ENCODE results near the gene RAB31.

RAB31 gene

DNA sequence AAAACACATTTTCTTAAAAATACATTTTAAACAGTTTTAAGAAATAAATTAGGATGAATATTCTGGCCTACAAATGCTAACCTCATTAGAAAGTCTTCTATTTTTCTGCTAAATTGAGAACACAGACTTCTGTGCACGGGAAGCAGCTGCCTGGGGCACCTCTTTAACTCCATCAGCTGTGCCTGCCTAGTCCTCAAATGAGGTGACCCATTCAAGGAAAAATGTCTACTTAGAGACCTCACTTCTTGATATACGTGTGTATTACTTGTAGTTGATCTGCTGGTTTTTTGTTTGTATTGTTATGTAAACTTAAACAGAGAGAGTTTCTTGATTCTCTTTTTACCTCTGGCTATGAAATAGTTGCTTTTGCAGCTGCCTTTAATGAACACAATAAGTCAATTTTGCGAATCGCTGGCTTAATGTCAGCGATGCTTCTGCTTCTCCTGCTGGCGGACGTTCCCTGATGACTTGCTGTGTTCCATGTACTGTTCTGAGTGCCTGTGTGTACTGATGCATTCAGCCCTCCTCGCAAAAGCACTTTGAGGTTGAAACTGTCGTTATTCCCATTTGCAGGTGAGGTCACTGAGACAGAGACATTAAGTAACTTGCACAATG lies 88.9 kb downstream of the RAB31 start:
- DNase-seq, result no peak

DNA sequence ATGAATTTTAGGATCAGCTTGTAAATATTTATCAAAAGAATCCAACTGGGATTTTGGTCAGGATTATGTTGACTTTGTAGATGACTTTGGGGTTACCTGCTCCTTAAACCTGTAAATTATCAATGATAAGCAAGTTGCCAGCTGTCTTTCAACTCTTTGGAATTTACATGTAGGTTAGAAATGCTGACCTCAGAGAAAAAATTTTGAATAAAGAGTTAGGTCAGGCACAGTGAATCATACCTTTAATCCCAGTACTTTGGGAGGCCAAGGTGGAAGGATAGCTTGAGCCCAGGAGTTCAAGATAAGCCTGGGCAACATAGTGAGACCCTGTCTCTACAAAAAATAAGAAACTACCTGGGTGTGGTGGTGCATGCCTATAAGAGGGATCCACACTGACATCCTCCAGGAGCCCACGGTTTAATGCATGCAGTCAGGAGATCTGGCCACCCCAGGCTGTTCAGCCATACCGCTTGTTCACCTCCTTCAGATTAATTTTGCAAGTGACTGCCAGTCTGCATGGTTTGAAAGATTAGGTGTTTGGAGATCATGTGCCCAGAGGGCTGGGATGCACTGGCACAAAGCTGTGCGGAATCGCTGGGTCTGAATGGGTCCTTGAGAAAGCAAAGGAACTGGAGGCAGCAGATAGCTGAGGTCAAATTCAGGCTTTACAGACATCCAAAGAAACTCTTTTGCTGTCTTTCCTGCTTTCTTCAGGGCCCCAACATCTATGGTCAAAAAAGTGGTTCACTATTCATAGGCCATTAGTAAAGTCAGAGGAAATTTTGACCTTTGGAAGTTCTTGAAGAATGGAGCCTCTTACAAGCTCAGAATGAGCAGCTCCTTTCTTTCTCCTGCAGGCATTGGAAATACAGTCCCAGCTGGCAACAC lies 94.3 kb downstream of the RAB31 start:
- no peak for DNase-seq

DNA sequence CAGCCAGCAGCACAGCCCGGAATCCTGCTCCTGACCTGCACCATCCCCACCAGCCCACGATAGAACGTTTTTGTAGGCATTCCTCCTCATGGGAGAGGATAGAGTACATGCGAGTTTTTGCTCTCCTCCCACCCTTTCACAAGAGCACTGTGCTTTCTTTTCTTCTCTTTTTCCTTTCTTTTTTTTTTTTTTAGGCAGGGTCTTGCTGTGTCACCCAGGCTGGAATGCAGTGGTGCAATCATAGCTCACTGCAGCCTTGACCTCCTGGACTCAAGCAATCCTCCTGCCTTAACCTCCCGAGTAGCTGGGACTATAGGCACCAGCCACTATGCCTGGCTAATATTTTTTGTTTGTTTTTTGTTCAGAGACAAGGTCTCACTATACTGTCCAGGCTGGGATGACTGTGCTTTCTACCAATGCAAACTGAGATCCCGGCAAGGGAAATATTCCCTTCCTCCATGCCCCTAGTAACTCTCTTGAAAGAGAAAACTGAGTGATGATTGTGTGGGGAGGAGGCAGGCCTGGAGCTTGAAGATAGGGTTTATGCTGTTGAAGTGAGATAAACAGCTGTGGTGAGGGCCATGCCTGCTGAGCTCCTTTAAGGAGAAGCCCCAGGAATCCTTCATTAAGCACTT lies 95.1 kb downstream of the RAB31 start:
- no peak for DNase-seq

GRCh38 chr18:9803698-9804516 lies 95.8 kb downstream of the RAB31 start:
- no peak for DNase-seq

DNA sequence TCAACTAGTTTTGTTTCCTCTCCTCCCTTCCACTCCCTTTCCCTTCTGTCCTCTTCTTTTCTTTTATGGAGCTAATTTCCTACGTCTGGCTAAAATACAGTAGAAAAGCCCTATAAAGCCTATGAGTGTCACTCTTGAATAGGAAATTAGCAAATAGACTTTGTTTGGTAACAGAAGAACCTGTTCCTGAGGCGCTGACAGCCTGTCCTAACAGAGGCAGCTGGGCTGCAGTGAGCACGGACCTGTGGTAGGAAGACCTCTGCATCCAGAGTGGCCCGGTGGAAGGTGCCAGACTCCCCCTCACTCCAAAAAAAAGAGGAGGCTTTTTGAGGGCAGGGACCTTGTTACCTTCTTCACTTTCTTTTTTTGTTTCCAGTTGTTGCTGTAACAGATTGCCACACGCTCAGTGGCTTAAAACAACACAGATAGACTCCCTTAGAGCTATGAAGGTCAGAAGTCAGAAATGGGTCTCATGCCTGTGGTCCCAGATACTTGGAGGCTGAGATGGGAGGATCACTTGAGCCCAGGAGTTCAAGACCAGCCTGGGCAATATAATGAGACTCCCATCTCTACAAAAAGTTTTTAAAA lies 96.5 kb downstream of the RAB31 start:
- no peak for DNase-seq

GRCh38 chr18:9806905-9807304 lies 98.8 kb downstream of the RAB31 start:
- no peak for DNase-seq

GRCh38 chr18:9808295-9809241 lies 100.5 kb downstream of the RAB31 start:
- DNase-seq, result no peak

DNA sequence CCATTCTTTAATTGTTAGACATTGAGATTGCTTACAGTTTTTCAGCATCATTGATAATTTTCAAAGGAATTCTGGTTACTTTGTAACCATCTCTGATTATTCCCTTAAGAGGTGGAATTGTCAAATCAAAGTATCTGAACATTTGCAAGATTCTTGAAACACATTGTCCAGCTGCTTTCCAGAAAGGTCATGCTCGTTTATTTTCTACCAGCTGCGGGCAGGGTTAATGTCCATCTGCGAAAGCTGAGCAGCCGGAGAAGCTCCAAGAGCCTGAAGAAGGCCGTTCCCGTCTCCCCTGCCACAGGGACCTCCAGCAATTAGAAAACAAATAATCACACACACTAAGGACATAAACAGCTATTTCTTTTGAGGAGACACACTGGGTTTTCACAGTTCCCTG lies 101.6 kb downstream of the RAB31 start:
- no peak for DNase-seq

- DNase-seq, result no peak
Observed at GRCh38 chr18:9810299-9810698, 102.2 kb downstream of the RAB31 start.

DNA sequence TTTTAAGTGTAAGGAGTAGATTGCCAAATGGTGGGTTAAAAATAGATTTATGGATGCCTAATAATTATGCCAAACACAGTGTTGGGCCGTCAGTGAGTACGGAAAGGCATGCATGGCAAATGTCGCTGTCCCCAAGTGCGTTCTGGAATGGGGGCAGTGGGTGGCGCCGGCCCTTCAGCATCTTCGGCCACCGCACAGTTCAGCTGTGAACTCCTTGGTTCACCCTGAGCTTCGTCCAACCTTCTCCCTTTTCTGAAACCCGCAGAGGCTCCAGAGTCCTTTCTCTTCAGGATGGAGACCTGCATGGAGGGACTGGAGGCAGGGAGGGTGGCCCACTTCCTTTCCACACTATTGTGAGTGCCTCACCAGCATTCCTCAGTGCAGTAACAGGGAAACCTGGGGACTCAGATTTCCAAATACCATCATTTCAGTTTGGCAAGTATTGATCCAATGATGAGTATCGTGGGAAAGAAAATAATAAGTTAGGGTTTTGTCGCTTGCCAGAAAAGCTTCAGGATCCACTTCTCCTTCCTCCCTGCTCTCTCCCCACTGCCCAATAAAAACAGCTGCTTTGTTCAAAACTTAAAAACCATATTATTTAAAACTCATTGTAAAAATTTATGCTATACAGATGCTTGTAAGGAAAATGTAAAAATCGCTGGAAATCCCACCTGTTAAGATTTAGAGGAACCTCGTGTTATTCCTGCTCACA lies 103.0 kb downstream of the RAB31 start:
- DNase-seq, result no peak

- no peak for DNase-seq
Observed at GRCh38 chr18:9811978-9812377, 103.9 kb downstream of the RAB31 start.

DNA sequence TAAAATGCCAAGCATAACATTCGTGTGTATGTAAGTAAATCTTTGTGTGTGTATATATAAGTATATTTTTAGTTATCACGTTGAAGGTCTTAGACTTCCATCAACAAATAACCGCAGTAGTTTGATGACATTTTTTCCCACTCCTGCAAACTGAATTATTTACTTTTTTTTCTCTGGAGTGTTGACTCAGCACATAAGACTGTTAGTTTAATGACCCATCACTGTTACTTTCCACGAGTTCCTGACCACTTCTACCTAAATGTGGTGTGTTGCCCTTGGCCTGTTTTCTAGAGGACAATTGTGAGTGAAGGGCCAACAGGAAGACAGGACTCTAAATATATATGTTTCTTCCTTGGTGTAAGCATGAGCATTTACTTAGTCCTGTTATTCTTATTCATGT lies 106.3 kb downstream of the RAB31 start:
- no peak for DNase-seq

DNA sequence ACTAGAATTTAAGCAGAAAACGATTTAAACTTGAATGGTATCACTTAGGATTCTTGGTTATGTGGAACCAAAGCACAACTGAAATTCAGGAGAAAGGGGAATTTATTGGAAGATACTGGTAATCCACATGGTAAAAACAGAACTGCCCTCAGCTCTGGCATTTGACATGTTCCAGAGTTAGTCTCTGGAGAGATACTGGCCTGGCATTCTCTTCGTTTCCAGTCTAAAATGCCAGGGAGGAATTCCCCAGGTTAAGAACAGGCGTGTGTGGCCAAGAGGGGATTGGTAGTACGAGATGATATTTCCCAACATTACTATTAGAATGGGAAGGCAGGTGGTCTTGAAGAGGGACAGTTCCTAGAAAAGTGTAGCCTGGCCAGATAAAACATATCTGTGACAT lies 109.2 kb downstream of the RAB31 start:
- DNase-seq, result no peak

- no peak for DNase-seq
Observed at GRCh38 chr18:9817725-9818422, 109.8 kb downstream of the RAB31 start.

DNA sequence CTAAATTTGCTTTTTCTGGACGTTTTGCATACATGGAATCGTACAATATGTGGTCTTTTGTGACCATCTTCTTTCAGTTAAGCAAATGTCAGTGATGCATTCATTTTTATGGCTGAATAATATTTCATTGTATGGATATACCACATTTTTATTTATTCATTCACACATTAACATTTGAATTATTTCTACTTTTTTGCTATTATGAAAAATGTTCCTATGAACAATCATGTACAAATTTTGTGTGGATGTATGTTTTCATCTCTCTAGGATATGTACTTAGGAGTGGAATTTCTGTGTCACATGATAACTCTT lies 110.3 kb downstream of the RAB31 start:
- DNase-seq, result no peak

GRCh38 chr18:9820127-9820526 lies 112.0 kb downstream of the RAB31 start:
- DNase-seq, result no peak

DNA sequence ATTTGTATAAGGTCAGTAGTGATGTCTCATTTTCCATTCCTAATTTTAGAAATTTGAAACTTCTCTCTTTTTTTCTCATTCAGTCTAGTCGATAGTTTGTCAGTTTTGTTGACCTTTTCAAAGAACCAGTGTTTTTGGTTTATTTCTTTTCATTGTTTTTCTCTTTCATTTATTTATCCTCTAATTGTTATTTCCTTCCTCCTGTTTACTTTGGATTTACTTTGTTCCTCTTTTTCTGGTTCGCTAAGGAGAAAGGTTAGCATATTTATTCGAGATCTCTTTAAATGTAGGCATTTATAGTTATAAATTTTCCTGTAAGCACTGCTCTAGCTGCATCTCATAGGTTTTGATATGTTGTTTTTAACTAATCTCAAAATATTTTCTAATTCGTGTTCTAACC lies 112.6 kb downstream of the RAB31 start:
- no peak for DNase-seq

DNA sequence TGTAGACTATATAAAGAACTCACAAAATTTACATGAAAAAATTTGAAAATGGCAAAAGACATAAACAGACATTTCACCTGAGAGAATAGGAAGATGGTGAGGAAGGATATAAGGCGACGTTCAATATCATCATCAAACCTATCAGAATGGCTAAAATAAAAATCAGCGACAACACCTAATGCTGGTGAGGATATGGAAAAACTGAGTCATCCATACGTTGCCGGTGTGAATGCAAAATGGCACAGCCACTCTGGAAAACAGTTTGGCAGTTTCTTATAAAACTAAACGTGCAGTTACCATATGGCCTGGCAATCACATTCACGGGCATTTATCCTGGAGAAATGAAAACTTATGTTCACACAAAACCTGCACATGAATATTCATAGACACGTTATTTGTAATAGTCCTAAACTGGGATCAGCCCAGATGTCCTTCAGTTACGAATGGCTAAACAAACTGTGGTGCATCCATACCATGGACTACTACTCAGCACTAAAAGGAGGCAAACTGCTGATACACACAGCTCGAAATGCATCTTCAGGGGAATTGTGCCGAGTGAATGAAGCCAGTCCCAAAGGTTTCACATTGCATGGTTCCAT lies 114.6 kb downstream of the RAB31 start:
- DNase-seq, result no peak

- no peak for DNase-seq
Observed at GRCh38 chr18:9823805-9824473, 115.8 kb downstream of the RAB31 start.

GRCh38 chr18:9824474-9824832 lies 116.4 kb downstream of the RAB31 start:
- DNase-seq, result no peak
